HG03342 (cell line): ENCODE measurements around the gene RXFP2.

Experiments
- ATAC-seq: cut with Tn5 transposase; IDR thresholded peaks from one replicate; pipeline ENCODE4 v1.9.1; 2021; ENCODE audit warnings: mild to moderate bottlenecking, moderate library complexity; ENCODE audit not compliant: unreplicated experiment

The RXFP2 gene

DNA sequence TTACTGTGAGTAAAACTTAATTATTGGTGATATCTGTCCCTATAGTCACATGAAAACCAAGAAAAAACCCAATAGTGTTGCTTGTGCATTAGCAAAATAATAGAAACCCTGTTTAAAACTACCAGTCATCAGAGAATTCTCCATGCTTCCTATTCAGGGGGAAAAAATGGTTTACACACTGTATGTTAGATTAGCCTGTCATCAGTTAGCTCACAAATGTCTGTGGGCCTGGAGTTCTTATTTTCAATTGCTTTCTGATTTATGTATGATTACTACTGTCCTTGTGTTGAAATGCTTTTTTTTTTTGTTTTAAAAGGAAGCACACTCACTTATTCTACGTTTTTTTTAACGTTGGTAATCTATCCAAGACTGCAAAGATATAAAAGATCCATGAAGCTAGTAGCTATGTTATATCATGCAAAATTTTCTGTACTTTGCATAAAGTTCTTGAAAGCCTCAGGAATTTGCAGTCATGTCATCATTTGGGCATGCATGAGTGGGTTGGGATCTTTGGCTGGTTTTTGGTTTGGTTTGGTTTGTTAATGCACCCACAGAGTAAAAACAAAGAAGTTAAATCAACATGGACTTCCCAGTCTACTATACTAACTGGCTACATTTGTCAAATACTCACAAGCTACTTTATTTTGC is 25.9 kb downstream of the RXFP2 start:
- no peak for ATAC-seq

DNA sequence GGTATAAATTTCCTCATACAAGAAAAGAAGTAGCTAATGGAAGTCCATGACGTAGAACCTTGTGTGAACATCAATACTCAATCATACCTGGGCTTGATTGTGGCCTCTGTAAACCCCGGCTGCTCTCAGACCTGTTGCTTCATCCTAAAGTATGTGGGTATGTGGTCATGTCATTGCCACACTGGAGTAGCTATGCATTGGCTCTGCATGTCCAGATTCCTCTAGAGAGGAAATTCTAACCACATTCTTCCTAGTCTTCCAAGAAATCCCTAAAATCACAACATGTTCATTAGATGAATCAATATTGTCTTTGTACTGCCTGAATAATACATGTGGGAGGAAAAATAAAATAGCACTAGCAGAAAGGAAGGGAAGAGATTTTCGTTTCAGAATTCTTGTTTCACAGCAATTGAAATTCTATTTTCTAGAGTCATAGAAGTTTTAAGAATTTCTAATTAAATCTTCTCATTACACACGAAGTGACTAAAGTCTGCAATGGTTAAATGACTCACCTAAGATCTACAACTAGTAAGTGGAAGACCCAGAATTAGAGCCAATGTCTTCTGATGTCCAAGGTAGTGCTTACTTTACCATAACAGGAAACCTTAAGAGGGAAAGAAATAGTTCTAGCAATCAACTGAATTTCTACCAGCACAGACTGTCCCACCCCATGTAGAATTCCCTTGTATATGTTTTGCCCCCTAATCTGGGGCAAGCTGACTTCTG is 28.0 kb downstream of the RXFP2 start:
- no peak for ATAC-seq

DNA sequence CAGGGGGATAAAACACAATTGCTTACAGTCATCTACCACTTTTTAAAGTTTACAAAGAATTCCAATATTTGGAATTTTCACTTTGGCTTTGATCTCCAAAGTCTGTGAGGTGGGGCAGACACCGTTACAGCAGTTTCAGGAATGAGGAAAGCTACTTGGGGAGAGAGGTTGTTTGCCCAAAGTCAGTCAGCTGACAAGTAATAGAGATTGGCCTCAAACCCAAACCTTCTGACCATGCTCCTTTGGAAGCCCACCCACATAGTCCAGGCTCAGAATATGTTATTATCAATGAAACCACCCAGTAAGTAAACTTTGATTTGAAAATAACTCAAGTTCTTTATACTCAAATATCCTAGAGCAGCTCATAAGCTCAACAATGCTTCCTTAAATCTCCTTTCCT is 29.0 kb downstream of the RXFP2 start:
- no peak for ATAC-seq

DNA sequence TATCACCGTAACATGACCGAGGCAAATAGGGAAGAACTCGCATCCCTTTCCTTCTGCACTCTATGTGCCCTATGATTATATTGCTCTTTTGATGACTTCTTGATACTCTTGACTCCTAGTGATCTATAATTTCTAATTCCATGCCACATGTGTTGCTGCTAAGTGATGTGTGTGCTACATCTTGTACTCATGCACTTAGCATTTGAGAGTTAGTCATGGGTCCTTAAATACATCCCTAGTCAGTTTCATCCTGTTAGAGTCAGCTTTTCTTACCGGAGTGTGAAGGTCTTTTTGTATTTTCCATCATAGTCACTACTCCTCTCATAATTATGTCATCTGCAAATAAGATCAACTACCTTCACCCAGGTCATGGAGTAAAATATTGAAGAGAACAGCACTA is 30.2 kb downstream of the RXFP2 start:
- ATAC-seq: no peak

DNA sequence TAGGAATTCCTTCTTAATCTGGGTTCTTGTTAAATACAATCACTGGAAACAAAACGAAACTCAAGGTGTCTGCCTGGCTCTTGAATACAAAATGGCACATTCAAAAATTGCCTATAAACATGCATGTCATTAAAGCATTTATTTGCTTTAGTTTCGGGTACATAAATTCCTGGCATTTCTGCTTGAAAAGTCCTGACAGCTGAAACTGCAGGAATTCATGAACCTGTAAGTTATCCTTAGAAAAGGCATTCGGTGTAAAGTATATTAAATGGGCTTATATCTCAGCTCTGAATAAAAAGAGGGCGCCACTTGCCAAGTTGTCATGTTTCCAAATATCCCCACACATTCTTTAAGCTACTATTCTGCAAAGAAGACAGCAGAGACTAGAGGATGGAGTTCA is 32.9 kb downstream of the RXFP2 start:
- ATAC-seq: no peak

DNA sequence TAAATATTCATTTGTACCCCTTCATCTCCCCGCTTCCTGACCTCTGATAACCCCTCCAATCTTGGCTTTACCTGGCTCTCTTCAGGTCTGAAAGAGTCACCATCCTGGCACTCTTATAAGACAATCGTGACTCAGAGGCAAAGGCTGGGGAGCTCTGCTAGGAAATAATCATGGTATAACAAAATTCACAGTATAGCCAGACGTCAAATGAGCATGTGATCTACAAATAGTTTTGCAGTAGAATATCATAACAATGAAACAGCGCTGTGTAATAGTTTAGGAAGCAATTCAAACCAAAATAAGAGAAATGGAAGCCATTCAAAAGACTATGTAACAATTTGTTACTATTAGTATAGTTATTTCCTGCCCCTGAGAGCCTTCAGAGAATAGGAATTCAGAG is 34.2 kb downstream of the RXFP2 start:
- no peak for ATAC-seq

DNA sequence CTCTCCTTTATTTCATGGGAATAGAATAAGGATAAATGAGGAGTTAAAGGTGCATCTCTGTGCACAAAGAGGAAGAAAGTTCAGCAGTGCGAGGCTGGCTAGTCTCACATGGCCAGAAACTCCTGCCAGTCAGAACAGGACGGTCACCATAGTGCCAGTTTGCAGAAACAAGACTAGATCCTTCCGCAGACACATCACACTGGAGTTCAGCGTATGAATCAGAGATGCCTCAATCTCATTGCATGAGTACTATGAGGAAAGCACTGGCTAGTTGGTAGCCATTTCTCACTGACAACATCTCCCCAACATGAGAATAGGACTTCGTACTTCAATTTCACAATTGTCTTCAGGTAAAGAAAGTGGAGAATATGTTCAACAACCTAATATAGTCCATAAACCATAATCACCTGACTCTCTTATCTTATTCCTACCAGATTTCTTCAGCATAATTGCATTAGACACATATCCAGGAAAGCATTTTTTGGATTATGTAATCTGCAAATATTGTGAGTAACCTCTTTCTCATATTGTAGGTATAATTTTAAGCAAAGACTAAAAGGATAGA is 34.9 kb downstream of the RXFP2 start:
- no peak for ATAC-seq

DNA sequence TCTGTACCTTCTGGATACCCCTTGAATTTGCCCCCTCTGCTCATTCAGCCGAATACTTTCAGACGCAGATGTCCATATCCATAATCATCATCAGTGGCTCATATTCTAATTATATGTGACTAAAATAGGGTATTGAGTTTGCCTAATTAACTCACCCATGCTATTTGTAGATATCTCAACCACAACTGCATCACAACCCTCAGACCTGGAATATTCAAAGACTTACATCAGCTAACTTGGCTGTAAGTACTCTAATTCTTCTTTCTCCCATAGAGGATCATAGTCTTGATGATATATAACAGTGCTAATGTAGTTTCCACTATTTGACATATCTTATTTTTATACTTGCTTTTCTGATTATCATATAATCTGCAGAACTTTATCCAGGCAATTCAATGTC is 35.8 kb downstream of the RXFP2 start:
- ATAC-seq: no peak

DNA sequence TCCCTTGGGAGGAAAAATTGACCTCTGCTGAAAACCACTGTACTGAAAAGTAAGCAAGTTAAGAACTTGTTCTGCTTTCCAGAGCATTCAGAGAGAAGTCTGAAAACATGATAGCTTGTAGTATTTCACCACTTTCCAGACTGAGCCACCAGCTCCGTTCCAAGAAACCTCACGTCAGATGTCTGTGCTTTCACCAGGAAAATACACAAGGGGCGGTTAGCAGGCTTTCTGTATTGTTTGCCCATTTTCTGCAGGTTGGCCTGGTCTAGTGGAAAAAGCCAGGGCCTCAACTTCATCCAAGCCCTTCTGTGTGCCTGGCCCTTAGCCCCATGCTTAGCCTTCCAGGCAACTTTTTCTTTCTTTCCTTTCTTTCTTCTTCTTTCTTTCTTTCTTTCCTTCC is 36.4 kb downstream of the RXFP2 start:
- no peak for ATAC-seq

DNA sequence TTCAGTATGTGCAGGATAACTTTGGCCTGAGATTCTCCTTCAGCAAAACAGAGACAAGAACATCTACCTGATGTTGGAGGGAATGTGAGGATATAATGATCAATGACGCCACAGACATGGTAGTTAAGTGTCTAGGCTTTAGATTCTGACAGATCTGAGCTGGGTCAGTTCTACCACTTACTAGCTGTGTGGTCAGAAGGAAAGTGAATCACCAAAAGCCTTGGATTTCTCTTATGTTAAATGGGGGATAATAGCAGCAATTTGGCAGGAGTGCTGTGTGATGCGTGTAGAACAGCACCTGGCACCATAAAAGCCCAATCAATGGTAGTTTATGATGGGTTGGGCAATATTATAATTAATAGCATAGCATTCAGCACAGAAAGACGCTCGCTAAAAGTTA is 41.7 kb downstream of the RXFP2 start:
- ATAC-seq: no peak

DNA sequence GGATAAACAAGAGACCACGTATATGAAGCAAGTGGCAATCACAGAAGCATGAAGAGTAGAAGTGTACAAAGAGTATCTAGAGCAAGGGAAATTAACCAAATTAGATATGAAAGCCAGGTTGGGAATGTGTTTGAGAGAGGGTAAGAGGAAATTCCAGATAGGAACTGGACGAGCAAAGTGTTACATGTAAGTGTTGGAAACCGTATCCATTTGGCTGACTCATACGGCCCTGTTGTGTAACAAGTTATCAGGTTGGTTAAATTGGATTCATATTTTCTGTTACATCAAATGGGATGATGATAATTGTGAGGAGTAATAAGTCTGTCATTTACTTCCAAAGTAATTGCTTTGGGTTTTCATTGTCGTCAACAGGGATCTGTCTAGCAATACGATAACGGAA is 46.7 kb downstream of the RXFP2 start:
- no peak for ATAC-seq

DNA sequence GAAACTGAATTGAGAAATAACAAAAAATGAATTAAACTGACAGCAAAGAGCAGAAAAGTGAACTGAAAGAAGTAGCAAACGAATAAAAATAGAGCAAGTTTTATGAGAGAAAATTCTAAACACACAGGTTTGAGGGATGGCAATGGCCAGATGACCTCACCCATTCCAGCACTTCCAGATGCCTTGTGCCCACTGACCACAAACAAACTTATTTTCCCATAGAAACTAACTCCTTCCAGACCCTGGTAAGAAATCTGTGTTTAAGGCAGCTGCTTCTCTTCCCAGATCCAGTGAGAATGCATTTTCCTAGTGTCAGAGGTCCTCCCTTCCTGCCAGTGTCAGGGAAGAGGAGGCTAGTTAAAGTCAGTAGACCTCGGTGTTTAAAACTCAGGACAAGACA is 51.7 kb downstream of the RXFP2 start:
- no peak for ATAC-seq

DNA sequence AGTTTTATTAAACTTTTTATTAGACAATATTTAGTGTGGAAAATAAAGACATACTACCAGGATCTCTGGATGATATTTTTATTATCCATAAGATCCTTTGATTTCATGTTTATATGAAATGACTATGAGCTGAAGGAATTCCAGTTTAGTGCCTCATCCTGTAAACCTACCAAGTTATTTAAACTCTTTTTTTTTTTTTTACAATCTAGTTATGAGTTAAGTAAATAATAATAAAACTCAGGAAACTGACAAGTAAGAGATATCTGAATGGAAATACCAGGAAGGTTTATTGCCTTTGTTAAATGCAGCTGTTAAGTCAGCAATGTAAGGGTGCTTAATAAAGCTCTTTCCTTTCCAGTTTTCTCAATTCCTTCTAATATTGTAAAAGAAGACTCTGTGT is 53.9 kb downstream of the RXFP2 start:
- no peak for ATAC-seq

DNA sequence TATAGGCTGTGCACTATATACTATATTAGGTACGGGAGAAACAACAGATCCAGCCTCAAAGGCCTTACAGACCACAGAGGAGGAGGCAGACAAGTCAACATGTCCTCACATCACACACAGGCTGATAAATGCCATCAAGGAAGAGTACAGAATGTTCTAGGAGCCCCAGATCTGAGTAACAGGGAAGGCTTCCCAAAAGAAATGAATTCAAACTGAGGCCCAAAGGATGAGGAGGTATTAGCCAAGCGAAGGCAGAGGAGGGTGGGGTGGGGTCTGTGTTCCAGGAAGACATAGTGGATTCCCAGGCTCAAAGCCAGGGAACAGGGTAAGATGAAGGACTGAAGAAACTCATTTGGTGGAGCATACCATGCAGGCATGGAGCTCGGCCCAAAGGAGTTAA is 55.1 kb downstream of the RXFP2 start:
- no peak for ATAC-seq

DNA sequence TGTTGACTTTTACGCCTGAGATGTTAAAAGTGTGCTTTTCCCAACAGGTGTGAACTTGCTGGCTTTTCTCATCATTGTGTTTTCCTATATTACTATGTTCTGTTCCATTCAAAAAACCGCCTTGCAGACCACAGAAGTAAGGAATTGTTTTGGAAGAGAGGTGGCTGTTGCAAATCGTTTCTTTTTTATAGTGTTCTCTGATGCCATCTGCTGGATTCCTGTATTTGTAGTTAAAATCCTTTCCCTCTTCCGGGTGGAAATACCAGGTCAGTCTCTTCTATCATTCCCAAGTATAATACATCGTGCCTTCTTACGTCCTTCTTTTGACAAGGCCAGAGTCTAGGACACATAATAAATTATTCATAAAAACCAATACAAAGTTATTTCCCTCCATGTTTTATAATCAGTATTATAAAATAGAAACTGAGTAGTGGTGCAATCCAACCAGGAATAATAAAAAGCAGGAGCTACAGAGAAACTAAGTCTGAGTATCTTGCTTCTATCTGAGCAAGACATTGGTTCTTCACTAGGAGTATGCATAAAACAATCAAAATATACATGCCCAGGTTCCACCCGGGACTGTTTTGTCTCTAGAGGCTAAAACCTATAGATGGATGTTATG is 57.9 kb downstream of the RXFP2 start:
- no peak for ATAC-seq

DNA sequence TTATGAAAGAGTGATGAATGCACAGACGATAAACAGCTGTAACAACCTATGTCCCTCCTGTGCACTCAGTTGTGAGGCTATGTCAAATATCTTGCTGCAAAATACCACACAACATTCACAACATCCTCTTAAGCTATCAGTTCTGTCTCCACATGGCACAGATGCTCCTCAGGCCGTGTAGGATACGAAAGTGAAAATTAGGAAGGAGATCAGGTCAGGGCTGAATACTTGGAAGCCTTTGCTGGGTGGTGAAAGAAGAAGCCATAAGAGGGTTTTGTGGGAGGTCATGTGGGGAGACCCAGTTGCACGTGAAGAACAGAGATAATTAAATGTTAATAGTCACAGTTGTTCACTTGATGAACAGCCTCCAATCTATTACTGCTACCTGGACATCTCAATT is 58.9 kb downstream of the RXFP2 start:
- ATAC-seq: no peak

DNA sequence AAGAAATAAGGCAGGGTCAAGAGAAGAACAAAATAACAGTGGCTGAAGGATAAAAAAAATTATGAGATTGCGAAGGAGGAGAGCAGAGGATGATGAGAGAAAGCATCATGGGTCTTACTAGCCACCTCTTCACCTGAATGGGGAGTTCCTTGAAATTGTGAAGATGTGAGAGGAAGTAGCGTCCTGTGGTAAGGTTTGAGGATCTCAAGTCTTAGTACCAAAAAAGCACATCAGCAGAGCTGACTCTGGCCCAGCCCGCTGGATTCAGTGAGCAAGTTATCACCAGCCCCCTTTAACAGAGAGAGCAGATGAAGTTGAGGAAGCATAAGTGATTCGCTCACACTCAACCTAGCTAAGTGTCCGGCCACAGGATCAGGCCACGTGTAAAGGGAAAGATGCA is 61.8 kb downstream of the RXFP2 start:
- ATAC-seq: no peak

DNA sequence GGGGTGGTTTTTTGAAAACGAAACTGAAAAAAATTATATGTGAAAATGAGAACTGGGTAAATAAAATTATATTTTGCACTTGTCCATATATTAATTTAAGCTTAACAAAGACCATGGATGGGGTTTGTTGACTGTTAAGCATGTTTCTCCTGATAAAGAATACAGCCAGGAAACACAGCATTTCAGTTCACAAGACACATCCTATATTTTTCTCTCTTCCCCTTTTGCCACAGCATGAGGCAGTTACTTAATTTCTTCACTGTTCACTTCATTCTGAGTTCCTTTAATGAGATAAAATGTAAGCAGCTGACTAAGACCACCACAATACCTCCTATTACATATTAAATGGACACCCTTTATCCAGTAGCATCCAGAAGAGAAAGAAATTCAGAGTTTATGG is 64.0 kb downstream of the RXFP2 start:
- no peak for ATAC-seq

DNA sequence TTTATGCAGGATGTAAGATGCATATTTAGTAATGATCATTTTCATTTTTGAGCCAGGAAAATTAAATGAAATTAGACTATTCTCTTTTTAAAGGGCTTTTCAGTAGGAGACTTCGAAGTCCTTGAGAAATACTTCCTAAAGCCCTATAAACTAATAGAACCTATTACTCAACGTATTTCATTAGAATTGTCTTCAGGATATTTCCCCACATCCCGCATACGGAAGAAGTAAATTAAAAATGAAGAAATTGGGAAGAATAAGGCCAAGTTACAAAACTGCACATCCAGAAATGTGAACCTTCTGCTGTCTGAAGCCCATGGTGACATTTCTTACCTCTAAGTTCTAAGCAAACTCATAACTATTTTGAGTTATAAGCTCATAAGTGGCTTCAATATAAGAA is 66.5 kb downstream of the RXFP2 start:
- ATAC-seq: no peak

DNA sequence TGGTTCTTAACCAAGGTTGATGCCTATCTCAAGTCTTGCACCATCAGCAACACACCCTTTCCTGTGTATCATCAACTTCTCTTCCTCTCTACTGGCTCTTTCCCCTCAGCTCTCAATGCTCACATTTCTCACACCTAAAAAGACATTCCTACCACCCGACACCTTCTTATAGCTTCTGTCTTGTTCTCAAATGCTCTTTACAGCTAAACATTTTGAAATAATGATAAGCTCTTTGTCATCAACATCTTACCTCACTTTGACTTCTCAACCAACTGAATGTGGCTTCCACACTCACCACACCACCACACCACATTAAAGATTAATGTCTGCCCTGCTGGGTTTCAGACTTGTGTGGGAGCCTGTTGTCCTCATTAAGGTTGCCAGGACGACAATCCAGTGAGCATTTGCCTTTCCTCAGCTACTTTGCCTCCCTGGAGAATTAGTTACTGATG is 67.8 kb downstream of the RXFP2 start:
- ATAC-seq: no peak

DNA sequence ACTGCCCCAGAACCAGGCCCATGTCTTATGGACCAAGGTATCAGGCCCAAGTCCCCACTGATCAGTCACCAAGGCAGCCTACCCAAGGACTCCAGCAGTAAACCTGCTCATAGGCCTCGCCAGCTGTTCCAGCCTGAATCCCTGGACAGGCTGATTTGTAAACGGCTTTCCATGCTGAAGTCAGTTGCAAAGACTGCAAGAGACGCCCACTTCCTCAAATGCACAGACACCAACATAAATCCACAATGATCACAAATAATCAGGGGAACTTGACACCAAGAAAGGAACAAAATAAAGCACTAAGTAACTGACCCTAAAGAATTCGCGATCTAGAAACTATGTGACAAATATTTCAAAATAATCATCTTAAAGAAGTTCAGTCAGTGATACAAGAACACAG is 75.2 kb downstream of the RXFP2 start:
- ATAC-seq: no peak
